Activated CD4-positive, alpha-beta T cell treated with anti-CD3 and anti-CD28 coated beads for 24 hours (primary cell): ENCODE measurements around the gene SLC27A4.

Source experiments
- DNase-seq, 2 donors: peaks; one replicate each; pipeline ENCODE4 v3.0.0-alpha.2; 2020; ENCODE audit warnings: low read depth in 2 of 2

Gene SLC27A4

DNA sequence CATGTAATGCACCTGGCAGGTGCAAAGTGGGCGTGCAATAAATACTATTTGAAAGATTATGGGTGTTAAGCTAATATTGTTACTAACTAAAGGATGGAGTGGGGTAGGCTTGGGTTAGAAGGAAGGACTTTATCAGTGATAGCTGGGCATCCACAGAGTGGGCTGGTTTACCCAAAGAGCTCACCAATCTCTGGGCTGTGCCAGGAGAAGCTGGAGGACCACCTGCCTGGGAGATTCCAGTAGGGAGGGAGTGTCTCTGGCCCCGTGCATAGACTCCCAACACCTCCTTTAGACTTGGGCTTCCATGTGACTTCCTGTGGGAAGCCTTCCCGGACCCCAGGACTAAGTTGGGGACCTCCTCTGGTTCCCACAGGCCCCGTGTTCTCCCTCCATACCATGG is 25.2 kb downstream of the SLC27A4 start:
- no peak for DNase-seq

DNA sequence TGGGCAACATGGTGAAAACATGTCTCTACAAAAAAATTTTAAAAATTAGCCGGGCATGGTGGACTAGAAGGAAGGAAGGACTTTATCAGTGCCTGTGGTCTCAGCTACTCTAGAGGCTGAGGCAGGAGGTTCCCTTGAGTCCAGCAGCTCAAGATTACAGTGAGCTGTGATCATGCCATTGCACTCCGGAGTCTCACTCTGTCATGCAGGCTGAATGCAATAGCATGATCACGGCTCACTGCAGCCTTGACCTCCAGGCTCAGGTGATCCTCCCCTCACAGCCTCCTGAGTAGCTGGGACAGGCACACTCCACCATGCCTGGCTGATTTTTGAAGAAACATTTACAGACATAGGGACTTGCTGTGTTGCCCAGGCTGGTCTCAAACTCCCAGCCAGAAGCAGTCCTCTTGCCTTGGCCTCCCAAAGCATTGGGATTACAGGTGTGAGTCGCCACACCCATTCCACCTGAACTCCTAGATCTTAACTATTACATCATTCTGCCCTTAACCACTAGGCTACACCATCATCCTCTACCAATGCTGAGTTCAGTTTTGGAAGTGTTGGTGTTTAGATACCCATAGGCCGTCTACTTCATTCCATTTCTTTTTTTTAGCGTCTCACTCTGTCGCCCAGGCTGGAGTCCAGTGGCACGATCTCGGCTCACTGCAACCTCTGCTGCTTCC is 28.8 kb downstream of the SLC27A4 start:
- no peak for DNase-seq

DNA sequence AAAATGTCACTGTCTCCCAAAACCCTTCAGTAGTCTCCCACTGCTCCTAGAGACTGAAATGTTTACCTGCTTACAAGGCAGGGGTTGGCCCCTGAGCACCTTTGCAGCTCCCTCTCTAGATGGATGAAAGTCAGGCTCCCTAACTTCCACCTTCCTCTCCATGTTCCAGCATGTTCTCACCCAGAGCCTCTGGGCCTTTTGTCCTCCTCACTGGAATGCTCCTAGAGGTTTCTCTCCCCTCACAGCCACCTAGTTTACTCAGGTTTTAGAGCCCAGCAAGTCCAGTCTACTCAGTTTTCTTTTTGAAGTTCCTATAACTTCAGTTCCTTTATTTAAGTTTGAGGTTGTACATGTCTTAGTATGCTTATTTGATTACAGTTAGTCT is 30.0 kb downstream of the SLC27A4 start:
- DNase-seq, result no peak

DNA sequence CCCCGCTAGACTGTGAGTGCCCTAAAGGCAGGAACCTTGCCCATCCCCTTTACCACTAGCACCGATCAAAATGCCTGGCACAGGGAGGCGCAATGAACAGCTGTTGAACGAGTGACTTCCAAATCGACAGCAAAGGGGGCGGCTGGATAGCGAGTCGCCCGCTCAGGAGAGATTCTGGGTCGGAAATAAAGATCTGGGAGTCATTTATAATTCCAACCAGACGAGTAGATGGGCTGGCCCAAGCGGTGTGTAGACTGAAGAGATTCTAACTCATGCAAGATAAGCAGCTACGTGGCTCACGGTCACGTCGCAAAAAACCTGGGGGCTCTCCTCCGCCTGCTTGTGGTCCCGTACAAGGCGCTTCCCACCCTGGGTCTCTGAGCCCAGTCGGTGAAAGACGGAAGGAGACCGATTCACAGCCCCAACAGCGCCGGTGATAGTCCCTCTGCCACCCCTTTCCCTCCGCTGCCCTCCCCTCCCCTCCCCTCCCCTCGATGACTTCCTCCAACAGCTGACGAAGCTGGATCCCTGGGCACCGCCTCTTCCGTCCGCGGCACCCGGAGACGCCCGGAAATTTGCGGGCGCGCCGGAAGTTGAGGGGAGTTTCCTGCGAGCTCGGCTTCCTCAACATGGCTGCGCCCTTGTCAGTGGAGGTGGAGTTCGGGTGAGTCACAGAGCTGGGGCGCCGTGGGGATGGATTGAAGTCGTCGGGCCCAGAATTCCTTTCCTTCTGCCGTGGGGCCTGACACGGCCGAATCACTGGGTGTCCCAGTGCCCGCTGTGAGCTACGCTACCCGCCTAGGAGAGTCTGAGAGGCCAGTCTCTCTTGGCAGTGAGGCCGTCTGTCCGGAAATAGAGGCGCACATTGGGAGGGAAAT is 30.7 kb downstream of the SLC27A4 start, which contains the start of gene URM1:
URM1 (plus strand) TSS at position 623 of the 878 bp plus-strand sequence; CDS start at position 630, 7 bp downstream.
- peak; percentile 91 to 92 for DNase-seq

DNA sequence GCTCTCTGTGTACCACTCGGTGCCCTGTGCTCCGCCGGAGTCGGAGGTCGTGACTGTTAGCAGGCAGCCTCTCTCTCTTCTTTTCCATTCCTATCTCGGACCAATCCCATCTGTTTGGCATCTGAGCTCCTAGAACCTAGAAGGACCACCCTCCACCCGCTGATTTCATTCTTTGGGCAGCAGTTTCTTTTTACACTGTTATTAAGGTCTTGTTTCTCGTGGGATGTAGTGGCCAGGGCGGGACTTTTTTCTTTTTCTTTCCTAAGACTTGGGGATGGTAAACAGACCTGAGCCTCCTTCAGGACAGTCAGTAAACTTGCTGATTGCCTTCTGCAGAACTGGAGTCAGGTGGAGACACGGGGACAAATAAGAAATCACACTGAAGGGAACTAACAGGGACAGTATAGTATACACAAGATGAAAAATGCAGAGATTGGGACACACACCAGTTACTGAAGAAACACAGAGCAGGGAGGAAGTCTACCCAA is 31.3 kb downstream of the SLC27A4 start:
- DNase-seq, result no peak

DNA sequence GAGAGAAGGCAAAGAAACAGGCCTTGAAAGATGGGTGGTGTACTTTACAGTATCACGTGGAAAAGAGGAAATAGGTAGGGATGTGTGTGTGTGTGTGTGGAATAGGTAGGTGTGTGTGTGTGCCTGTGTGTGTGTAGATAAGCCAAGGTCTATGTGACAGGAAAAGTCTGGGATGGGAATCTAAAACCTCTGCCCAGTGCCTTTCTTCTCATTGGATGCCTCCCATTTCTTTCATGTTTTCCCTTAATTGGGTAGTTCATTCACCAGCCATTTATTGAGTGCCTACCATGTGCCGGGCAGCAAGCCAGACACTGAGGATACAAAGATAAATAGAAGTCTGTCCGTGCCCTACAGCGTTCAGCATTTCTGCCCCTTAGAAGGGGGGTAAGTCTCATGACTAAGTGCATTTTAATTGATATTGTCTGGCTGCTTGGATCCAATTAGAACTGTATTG is 31.9 kb downstream of the SLC27A4 start:
- no peak for DNase-seq

DNA sequence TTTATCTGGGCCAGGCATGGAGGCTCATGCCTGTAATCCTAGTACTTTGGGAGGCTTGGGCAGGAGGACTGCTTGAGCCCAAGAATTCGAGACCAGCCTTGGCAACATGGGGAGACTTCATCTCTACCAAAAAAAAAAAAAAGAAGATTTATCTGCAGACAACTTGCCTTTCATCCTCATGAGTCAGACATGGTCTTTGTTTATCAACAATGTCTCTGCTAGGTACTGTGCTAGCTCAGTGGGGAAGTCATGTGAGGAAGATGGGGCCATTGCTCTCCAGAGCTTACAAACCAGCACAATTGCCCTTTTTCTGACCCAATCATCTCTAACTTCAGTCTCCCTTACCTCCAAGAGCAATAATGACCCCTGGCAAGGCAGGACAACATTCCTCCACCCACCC is 32.5 kb downstream of the SLC27A4 start:
- no peak for DNase-seq

DNA sequence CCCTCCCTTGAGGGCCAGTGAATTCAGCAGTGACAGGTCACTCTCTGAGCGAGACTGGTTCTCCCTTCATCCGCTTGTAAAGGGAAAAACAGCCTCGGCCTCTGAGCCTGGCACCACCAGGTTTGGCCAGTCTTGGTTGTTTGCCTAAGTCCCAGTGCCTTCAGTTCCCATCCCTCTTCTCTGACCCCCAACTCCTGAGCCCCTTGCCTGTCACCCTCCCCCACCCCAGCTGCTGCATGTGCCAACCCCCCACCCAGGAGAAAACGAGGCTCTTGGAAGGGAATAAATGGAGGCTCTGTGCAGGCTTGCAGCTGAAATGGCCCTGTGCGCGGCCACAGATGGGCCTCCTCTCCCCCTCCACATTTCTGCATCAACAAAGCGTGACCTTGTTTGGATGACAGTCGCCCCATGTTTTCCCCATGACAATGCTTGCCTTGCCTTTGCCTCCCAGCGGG is 33.9 kb downstream of the SLC27A4 start:
- no peak for DNase-seq

DNA sequence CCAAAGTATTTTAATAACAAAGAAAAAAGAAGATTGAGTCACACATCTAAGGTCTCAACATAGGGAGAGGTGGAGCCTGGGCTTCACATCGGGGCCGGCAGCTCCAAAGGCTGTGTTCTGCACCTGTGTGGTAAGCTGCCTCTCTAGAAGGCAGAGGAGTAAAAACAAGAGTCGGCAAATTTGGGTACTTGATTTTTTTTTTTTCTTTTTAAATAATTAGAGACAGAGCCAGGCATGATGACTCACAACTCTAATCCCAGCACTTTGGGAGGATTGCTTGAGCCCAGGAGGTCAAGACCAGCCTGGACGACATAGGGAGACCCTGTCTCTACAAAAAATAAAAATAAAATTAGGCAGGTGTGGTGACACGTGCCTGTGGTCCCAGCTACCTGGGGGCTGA is 35.5 kb downstream of the SLC27A4 start:
- no peak for DNase-seq

DNA sequence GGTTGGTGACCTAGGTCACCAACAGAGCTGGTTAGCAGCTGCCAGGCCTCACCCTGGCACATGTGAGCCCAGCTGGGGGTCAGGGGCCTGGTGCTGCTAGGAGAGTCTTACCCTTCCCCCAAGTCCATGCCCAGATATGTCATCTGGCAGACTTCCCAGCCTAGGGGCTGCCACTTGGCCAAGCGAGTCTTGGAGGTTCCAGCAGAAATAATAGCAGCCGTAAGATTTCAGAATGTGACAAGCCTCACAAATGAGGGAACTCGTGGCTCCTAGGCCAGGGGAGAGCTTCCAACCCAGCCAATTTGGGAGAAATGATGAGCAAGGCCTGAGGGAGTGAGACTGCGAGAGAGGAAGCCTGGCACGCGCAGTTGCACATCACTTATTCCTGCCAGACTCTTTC is 41.9 kb downstream of the SLC27A4 start:
- no peak for DNase-seq

DNA sequence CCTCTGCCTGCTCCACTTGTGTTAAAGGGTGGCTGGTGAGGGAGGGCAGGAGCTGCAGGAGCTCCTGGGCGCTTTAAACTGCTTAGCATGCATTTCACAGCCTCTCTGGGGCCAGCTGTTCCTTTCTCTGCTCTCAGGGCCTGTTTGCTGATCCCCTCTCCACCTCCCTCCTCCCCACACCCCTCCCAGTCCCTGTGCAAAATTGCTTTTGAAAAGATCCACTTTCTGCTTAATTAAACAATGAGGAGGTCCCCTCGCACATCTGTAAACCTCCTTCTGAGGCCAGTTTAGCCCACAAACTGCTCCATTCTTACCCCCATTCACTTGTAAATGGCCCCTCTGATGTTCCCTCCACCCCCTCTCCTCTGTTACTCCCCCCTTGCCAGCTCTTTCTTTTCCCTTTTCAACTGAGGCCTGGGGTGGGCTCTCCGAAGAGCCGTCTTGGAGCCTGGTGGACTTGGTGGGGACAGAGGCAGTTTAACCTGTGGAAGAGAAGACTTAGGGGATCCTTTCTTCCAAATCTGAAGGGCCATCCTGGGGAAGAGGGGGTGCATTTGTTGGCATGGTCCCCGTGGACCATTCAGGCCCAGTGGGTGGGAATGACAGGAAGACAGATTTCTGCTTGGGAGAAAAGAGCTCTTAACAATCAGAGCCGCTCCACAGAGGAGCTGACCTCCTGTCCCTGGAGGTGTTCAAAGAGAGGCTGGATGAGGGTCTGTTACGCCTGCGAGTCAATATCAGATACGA is 42.9 kb downstream of the SLC27A4 start:
- DNase-seq, result no peak

DNA sequence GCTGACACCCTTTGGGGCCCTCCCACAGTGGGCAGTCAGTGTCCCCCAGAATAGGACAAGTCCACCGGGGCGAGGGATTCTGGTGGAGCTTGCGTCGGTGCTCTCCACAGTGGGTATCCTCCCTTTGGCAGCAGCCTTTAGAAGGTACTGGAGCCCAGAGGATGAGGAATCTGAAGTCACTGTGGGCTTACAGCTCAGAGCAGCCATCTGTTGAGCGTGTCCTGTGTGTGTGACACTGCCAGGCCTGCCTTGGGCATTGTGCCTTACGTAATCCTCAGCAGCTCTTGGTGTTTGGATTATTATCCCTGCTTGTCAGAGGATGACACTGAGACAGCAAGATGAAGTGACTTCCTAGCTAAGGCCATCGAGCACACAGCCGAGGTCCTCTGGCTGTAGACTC is 43.5 kb downstream of the SLC27A4 start:
- DNase-seq, result no peak

DNA sequence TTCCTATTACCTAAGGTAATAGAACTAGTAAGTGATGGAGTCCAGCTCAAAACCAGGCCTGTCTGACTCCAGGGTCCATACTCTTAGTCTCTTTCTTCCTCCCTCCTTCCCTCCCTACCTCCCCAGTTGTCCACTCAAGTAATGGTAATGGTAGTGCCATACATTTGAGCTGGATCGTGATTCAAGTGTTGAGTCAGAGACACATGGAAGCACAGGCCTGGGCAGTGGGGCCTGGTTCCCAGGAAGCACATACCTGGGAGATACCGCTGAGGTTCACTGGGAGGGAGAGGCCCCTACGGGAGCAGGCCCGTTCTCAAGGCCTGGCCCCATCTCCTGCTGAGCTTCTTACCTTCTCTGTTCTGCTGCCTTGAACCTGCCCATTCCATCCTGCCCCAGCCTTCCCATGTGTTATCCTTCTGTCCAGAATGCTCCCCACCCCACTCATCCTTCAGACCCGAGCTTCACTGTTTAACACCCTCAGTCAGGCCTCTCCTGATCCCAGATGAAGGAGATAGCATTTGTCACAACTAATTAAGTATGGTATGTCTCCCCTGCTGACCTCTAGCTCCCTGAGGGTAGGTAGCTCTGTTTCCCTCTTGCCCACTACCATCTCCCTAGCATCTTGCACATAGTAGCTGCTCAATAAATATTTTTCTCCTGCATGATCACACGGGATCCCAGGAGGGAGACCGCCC is 44.6 kb downstream of the SLC27A4 start:
- no peak for DNase-seq

DNA sequence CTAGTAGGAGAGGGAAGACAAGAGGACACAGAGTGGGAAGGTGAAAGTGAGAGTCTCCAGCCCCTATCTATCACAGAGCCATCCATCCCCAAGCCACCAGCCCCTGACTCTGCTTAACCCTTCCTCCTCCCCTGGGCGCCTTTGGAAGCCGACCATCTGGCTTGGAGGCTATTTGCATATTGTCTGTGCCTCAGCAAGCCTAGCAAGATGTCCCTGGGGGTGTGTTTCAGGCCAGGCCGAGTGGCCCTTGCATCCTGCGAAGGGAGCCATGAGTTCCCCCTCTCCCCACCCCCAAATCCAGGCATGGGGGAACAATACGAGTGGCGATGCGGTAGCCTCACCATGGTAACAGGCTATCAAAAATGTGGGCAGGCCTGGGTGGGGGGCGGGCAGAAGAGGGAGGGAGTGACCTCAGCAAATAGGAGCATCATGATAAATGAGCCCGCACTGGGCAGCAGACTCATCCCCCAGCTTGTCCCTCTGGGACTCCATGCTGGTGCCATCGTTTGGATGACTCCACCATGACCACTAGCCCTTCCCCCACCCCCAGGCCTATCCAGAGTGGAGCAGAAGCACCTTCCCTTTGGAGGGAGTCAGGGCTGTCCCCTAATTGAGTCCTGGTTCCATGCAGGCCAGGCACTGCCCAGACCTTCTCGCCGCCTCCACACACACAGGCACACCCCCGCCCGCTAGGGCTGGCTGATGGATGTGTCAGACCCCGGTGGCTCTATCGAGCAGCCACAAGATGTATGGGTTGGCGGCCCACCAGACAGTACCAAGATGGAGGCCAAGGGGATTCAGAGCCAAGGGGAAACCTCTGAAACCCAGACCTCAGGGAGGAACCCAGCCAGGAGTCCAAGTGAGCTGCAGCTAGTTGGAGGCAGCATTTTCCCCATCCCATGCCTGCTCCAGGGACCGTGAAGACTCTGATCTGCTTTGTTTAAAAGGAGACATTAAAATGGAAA is 45.5 kb downstream of the SLC27A4 start:
- no peak for DNase-seq

DNA sequence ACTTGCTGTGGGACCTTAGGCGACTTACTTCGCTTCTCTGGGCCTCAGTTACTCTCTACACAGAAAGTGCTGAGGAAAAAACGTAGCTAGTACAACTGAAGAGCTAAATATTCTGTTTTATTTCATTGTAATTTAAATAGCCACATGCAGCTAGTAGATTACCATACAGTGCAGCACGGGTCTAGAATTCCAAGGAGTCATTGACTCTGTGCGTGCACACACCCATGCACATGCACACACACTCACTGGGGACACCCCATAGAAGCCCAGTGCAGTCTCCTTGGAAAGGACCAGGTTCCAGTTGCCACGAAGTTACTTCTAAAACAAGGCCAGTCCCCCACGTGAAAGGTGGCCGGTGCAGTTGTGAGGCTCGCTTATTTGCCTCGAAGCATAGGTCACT is 47.8 kb downstream of the SLC27A4 start:
- no peak for DNase-seq

DNA sequence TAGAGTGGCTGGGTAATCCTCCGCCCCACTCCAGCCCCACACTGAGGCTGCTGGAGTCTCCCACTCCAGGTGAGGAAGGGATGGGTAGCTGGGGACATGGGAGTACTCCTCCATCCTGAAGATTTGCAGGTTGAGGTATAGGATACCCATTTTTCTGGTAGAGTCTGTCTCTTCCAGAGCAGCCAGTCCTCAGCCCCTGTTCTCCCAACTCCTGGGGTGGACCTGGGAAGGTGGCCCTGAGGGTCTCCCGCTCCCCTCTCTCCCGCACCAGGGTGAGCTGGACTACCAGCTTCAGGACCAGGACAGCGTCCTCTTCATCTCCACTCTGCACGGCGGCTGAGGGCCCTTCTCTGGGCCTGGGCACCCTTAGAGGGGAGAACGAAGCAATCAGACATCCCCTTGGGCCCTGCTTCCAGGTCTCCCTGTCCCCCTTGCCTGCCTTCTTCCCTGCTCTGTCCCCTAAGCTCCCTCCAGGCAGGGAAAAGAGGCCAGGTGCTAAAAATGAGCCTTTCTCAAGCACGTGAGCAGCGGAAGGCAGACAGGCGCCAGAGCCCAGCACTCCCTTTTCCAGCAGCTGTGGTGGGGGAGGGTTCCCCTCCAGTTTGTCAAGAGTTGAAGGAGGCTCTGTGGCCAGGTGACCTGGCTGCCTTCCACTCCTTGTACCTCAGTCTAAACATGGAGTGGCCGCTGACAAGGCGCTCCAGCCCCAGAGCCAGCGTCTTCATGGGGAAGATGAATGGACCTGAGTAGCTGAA is 49.2 kb downstream of the SLC27A4 start:
- DNase-seq, result no peak

DNA sequence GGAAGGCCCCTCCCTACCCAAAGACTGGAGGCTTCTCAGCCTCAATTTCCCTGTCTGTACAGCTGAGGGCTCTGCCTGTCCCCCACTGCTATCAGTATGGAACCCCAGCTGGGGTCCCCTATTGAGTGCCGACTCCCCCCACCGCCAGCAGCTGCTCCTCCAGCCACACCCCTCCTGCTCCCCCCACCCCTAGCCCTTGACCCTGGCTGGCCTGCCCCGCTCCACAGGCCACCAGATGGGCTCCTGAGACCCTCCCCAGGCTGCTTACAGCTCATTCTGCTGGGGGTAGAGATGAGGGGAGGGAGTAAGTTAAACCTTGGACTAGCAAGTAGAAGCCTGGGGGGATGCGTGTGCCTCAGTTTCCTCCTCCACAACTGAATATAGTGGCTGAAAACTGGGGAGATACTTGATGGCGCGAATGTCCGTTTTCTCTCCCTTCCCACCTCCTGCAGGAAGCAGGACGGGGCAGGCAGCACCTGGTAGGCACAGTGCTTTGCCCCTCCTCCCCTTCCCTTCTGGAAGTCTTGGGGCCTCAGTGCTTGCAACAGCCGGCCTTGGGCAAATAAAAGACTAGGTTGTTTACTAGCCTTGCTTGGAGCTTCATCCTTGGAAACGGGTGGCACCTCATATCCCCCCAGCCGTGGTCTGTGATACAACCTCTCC is 50.0 kb downstream of the SLC27A4 start:
- no peak for DNase-seq

DNA sequence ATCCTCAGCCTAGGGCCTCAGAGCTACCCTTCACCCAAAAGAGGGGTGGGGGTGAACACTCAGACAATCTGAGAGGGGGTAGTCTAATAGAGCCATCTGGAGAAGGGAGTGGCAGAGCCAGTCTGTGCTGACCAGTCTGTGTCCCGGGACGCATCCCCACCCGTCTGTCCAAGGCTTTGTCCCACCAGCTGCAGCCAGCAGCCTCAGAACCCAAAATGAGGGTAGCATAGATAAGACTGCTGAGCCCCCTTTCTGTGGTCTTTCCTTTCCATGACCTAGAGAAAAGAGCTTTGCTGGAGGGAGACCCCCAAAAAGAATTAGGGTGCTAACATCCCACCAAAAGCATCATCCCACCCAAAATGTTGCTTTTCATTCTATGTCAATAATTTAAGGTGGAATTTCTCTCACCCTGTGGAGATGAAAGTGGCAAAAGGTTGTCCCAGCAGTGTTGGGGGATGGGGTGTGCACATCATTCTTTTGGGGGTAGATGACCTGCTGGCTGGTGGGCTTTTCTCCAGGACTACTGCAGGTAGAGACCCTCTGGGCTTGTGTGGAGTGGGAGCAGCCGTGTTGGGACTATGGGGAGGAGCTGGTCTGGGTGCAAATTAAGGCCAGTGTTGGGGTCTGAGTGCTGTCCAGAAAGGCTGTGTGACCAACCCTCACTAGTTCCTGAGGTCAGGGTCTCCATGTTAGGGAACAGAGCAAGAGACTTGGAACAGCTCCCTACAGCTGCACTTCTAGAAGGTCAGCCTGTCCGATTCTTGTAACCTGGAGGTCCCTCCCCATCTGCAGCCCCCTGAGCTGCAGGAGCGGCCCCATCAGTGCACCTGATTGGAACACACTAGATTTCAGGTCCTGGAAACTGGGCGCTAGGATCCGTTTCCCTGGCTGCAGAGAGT is 50.7 kb downstream of the SLC27A4 start:
- DNase-seq, result no peak
